PC-9 (cell line): ENCODE measurements around the gene DLG4. TPM values are rescaled to one million over a fixed set of nuclear protein-coding genes. Genes with fewer than 3 reads are reported as not detected.

Experiments used
- BruUV-seq: library from RNA; stranded (reverse); fragments of 400-500 nt; replicated peaks from 2 replicates; lab custom pipeline; 2021; lab: Mats Ljungman, UMichigan
- CTCF ChIA-PET: fragments of 300-600 bp; sonication (Branson Sonifier 250); formaldehyde crosslinking; loops from one replicate; lab custom pipeline; 2022; ENCODE audit warnings: antibody characterized with exemption; lab: Charles Lee
- POLR2A ChIA-PET: fragments of 300-600 bp; sonication (Branson Sonifier 250); formaldehyde crosslinking; loops from one replicate; lab custom pipeline; 2022; ENCODE audit warnings: antibody characterized with exemption; ENCODE audit not compliant: unreplicated experiment; lab: Charles Lee
- DNase-seq, 2 experiments: peaks; one replicate each; pipeline versions ENCODE4 v3.0.0 to v3.0.0-alpha.2; 2015 to 2022; ENCODE audit warnings: mixed read lengths in 1 of 2
- H2AFZ ChIP-seq: fragments of 200-600 bp; sonication (generic); 2 replicates; pipeline ENCODE4 v1.8.1; 2017; ENCODE audit warnings: antibody characterized with exemption
- H3F3A ChIP-seq: fragments of 200-600 bp; sonication (generic); 2 replicates; pipeline ENCODE4 v1.8.1; 2017; ENCODE audit warnings: antibody characterized with exemption, mild to moderate bottlenecking, low read depth; ENCODE audit not compliant: insufficient read depth
- H3K27ac ChIP-seq: fragments of 200-600 bp; sonication (generic); 2 replicates; pipeline ENCODE4 v1.6.1; 2016; ENCODE audit warnings: mixed run types
- H3K27me3 ChIP-seq: fragments of 200-600 bp; sonication (generic); 2 replicates; pipeline ENCODE4 v1.6.1; 2016; ENCODE audit warnings: low read depth, mixed run types; ENCODE audit not compliant: insufficient read depth
- H3K36me3 ChIP-seq: fragments of 200-600 bp; sonication (generic); 2 replicates; pipeline ENCODE4 v1.6.1; 2016; ENCODE audit warnings: low read depth, mixed run types
- H3K4me1 ChIP-seq: fragments of 200-600 bp; sonication (generic); replicated peaks from 2 replicates; pipeline ENCODE4 v1.6.1; 2016; ENCODE audit warnings: mixed run types; ENCODE audit not compliant: insufficient read depth
- H3K4me2 ChIP-seq: fragments of 200-600 bp; sonication (generic); 2 replicates; pipeline ENCODE4 v1.6.1; 2017; ENCODE audit warnings: mixed run types
- H3K4me3 ChIP-seq: fragments of 200-600 bp; sonication (generic); 2 replicates; pipeline ENCODE4 v1.6.1; 2016; ENCODE audit warnings: mixed run types
- H3K79me2 ChIP-seq: fragments of 200-600 bp; sonication (generic); 2 replicates; pipeline ENCODE4 v1.6.1; 2017; ENCODE audit warnings: low read depth, mixed run types
- H3K9me2 ChIP-seq: fragments of 200-600 bp; sonication (generic); 2 replicates; pipeline ENCODE4 v1.8.1; 2017; ENCODE audit warnings: mild to moderate bottlenecking; ENCODE audit not compliant: insufficient read depth
- H3K9me3 ChIP-seq: fragments of 200-600 bp; sonication (generic); 2 replicates; pipeline ENCODE4 v1.8.1; 2016; ENCODE audit warnings: low read depth; ENCODE audit not compliant: insufficient read depth
- H4K20me1 ChIP-seq: fragments of 200-600 bp; sonication (generic); 2 replicates; pipeline ENCODE4 v1.8.1; 2017; ENCODE audit not compliant: insufficient read depth
- CTCF ChIP-seq: fragments of 200-600 bp; sonication (generic); conservative IDR thresholded peaks from 2 replicates; pipeline ENCODE4 v1.6.1; 2017; ENCODE audit warnings: mixed run types, antibody characterized with exemption, mild to moderate bottlenecking, moderate library complexity
- EZH2 ChIP-seq: fragments of 200-600 bp; sonication (generic); IDR thresholded peaks from 2 replicates; pipeline ENCODE4 v1.8.0; 2017; ENCODE audit warnings: antibody characterized with exemption, low read depth
- intact Hi-C: fragments of 100-400 bp; cut with micrococcal nuclease; formaldehyde crosslinking; loops from one replicate; pipeline ENCODE4 v1.10.0; 2022; ENCODE audit not compliant: unreplicated experiment
- total RNA-seq: library from RNA; stranded (reverse); gene quantifications from 2 replicates; pipeline ENCODE4 v1.2.3, GENCODE V29; 2021

The DLG4 gene
- total RNA-seq, 1 experiment from 2014 or later: 32.8 TPM

- CTCF ChIA-PET: no interaction called here
Measured at GRCh38 chr17:7204828-7205461, 14.7 kb downstream of the DLG4 start.

GRCh38 chr17:7204336-7204735 lies 15.3 kb downstream of the DLG4 start:
- Histone ChIP-seq H3K9me3 (no peaks in the 10 kb centered on the region), H3F3A (0 out of 2 replicates have a peak, but pooled peaks cover 4% of the 10 kb centered on the region), H4K20me1 (no peaks in the 10 kb centered on the region), H3K9me2 (no peaks in the 10 kb centered on the region), H3K4me2 (no peak overlapping the region), H3K4me1 (no peaks in the 10 kb centered on the region), H2AFZ (no peak overlapping the region), H3K4me3 (no peak overlapping the region), H3K36me3 (no peaks in the 10 kb centered on the region), H3K79me2 (no peaks in the 10 kb centered on the region), H3K27ac (no peak overlapping the region), H3K27me3 (no peaks in the 10 kb centered on the region)
- no TSS peak for BruUV-seq
- TF ChIP-seq CTCF (no peak), EZH2 (no peak)
- ChIA-PET CTCF (no interaction called here), POLR2A (no interaction called here)
- no peak for DNase-seq
- intact Hi-C loops: no loop called here

More at GRCh38 chr17:7204828-7205461, 14.7 kb downstream of the DLG4 start:
- H3K9me3 ChIP-seq: no peaks in the 10 kb centered on the region
- H4K20me1 ChIP-seq: no peaks in the 10 kb centered on the region
- BruUV-seq: no TSS peak
- DNase-seq: peak in 1 of 2 experiments; percentile 41
- no peak overlapping the region for H2AFZ ChIP-seq
- no peaks in the 10 kb centered on the region for H3K79me2 ChIP-seq
- no peaks in the 10 kb centered on the region for H3K9me2 ChIP-seq
- H3K27me3 ChIP-seq: no peaks in the 10 kb centered on the region
- no peak for TF ChIP-seq EZH2
- TF ChIP-seq CTCF: no peak
- H3K4me3 ChIP-seq: no peak overlapping the region
- no peak overlapping the region for H3K27ac ChIP-seq
- no peaks in the 10 kb centered on the region for H3K4me1 ChIP-seq
- H3K4me2 ChIP-seq: no peak overlapping the region
- 0 out of 2 replicates have a peak, but pooled peaks cover 3% of the 10 kb centered on the region for H3F3A ChIP-seq
- POLR2A ChIA-PET: no interaction called here
- intact Hi-C loops: no loop called here
- H3K36me3 ChIP-seq: no peaks in the 10 kb centered on the region

GRCh38 chr17:7203391-7203790 lies 16.2 kb downstream of the DLG4 start:
- CTCF ChIA-PET: interaction anchor here (0.6 kb wide), 1 partner anchor 1432 kb away, joined by 4 read pairs; no protein-coding TSS in a partner anchor
- H3K9me3 ChIP-seq: no peaks in the 10 kb centered on the region
- no peaks in the 10 kb centered on the region for H3K9me2 ChIP-seq
- POLR2A ChIA-PET: no interaction called here
- no peak overlapping the region for H3K4me2 ChIP-seq
- no peaks in the 10 kb centered on the region for H3K27me3 ChIP-seq
- TF ChIP-seq EZH2 (no peak), CTCF (no peak)
- H3K36me3 ChIP-seq: no peaks in the 10 kb centered on the region
- H3K4me3 ChIP-seq: no peak overlapping the region
- BruUV-seq: no TSS peak
- H3K4me1 ChIP-seq: no peaks in the 10 kb centered on the region
- no peaks in the 10 kb centered on the region for H4K20me1 ChIP-seq
- intact Hi-C loops: no loop called here
- DNase-seq: no peak
- no peaks in the 10 kb centered on the region for H3K79me2 ChIP-seq
- H3K27ac ChIP-seq: no peak overlapping the region
- no peak overlapping the region for H2AFZ ChIP-seq
- 0 out of 2 replicates have a peak, but pooled peaks cover 4% of the 10 kb centered on the region for H3F3A ChIP-seq
